K562 (cell line): ENCODE data around the gene STX17. TPM values are rescaled to one million over a fixed set of nuclear protein-coding genes. Genes with fewer than 3 reads are reported as not detected.
A peak's percentile ranks its signal among the peaks of the same experiment; 100 is the strongest.

Experiments used
- EHMT2 ChIP-seq: fragments of 450-650 bp; IDR thresholded peaks from 2 replicates; pipeline ENCODE4 v1.6.1; 2018; ENCODE audit warnings: antibody characterized with exemption
- JUN ChIP-seq, 2 experiments: sonication (generic) in 1 of 2; formaldehyde crosslinking in 1 of 2; IDR thresholded peaks; 2 replicates each; pipeline versions ENCODE4 v1.6.1 to v1.8.0; 2012 to 2022; ENCODE audit warnings: borderline replicate concordance in 2 of 2, mild to moderate bottlenecking in 2 of 2, improper control_type of control experiment in 1 of 2, low read depth in 1 of 2, low read length in 1 of 2, missing genetic modification reagents in 1 of 2
- MBD2 ChIP-seq: sonication (generic); IDR thresholded peaks from 2 replicates; pipeline ENCODE4 v1.6.1; 2016; ENCODE audit warnings: low read depth, borderline replicate concordance
- MEIS2 ChIP-seq: fragments of 450-650 bp; IDR thresholded peaks from 2 replicates; pipeline ENCODE4 v1.6.1; 2014; ENCODE audit warnings: mild to moderate bottlenecking; ENCODE audit not compliant: partially characterized antibody
- NR2C2 ChIP-seq, 2 experiments: fragments of 200-800 bp in 1 of 2; sonication (Bioruptor generic) in 1 of 2; sonication (generic) in 1 of 2; formaldehyde crosslinking in 1 of 2; IDR thresholded peaks; 2 replicates each; pipeline versions ENCODE4 v1.6.1 to v1.8.0; 2016 to 2022; ENCODE audit warnings: mild to moderate bottlenecking in 1 of 2, missing compliant biosample characterization in 1 of 2, missing genetic modification characterization in 1 of 2, missing genetic modification reagents in 1 of 2
- POLR2A ChIP-seq: fragments of 450-650 bp; conservative IDR thresholded peaks from 2 replicates; pipeline ENCODE4 v1.6.1; 2016
- YY1 ChIP-seq, 3 experiments: IDR thresholded peaks; 2 replicates each; pipeline ENCODE4 v1.6.1; 2011; ENCODE audit warnings: low read length in 2 of 3, mild to moderate bottlenecking in 2 of 3, moderate library complexity in 2 of 3, borderline replicate concordance in 1 of 3, control low read depth in 1 of 3, low read depth in 1 of 3; ENCODE audit not compliant: insufficient read depth in 3 of 3, insufficient replicate concordance in 2 of 3, control insufficient read depth in 1 of 3, insufficient read length in 1 of 3; ENCODE audit errors: extremely low read depth in 1 of 3
- polyA plus RNA-seq, 8 experiments: library from polyadenylated mRNA; depleted of rRNA in 4 of 8; stranded (reverse) in 5 of 8; unstranded in 3 of 8; fragments of >200 nt; fragmentation: Nextera tagmentation in 2 of 8; fragmentation: Illumina TruSeq in 1 of 8; extraction: Ambion mirVana in 2 of 8; extraction: Trizol in 1 of 8; gene quantifications; 2 replicates each; pipeline versions ENCODE4 v1.2.1 to v1.2.3, GENCODE V29; 2011 to 2014; ENCODE audit warnings: inconsistent platforms in 1 of 8, missing spikeins in 1 of 8
- total RNA-seq, 7 experiments: library from RNA; depleted of rRNA in 6 of 7; stranded (reverse); fragments of >200 nt in 6 of 7; fragmentation: Illumina TruSeq in 2 of 7; extraction: Trizol in 2 of 7; gene quantifications; 2 replicates each; pipeline versions ENCODE4 v1.2.1 to v1.2.3, GENCODE V29; 2011 to 2021; ENCODE audit warnings: low replicate concordance in 1 of 7
- TF ChIP-seq, protein P1 (sequence below): fragments of 250-450 bp; sonication (Bioruptor Pico); IDR thresholded peaks from 2 replicates; pipeline ENCODE4 v1.5.0; 2021; ENCODE audit warnings: mild to moderate bottlenecking, borderline replicate concordance
- TF ChIP-seq, protein P2 (sequence below), 3 experiments: IDR thresholded peaks in 2 of 3; conservative IDR thresholded peaks in 1 of 3; 2 replicates each; pipeline ENCODE4 v1.5.1; 2011 to 2012; ENCODE audit warnings: low read length in 3 of 3, mild to moderate bottlenecking in 3 of 3, control low read depth in 2 of 3, improper control_type of control experiment in 1 of 3, inconsistent platforms in 1 of 3, low read depth in 1 of 3, mixed read lengths in 1 of 3, moderate library complexity in 1 of 3; ENCODE audit not compliant: insufficient read depth in 2 of 3
- TF ChIP-seq, protein P3 (sequence below): sonication (generic); formaldehyde crosslinking; IDR thresholded peaks from 2 replicates; pipeline ENCODE4 v1.8.0; 2022; ENCODE audit warnings: mild to moderate bottlenecking, missing genetic modification reagents, borderline replicate concordance
- TF ChIP-seq, protein P4 (sequence below): sonication (generic); formaldehyde crosslinking; IDR thresholded peaks from 2 replicates; pipeline ENCODE4 v1.8.0; 2022; ENCODE audit warnings: mild to moderate bottlenecking, low read depth, missing genetic modification reagents
- TF ChIP-seq, protein P5 (sequence below): conservative IDR thresholded peaks from 2 replicates; pipeline ENCODE4 v1.6.1; 2011; ENCODE audit warnings: low read depth, mild to moderate bottlenecking, low read length; ENCODE audit not compliant: control insufficient read depth

The STX17 gene
- total and polyA plus RNA-seq, 9 of the 15 experiments (the other 6 are each of a cell fraction or from before 2014, with no cell fraction given): 14.4 to 25.1 (median 19.0) TPM

DNA sequence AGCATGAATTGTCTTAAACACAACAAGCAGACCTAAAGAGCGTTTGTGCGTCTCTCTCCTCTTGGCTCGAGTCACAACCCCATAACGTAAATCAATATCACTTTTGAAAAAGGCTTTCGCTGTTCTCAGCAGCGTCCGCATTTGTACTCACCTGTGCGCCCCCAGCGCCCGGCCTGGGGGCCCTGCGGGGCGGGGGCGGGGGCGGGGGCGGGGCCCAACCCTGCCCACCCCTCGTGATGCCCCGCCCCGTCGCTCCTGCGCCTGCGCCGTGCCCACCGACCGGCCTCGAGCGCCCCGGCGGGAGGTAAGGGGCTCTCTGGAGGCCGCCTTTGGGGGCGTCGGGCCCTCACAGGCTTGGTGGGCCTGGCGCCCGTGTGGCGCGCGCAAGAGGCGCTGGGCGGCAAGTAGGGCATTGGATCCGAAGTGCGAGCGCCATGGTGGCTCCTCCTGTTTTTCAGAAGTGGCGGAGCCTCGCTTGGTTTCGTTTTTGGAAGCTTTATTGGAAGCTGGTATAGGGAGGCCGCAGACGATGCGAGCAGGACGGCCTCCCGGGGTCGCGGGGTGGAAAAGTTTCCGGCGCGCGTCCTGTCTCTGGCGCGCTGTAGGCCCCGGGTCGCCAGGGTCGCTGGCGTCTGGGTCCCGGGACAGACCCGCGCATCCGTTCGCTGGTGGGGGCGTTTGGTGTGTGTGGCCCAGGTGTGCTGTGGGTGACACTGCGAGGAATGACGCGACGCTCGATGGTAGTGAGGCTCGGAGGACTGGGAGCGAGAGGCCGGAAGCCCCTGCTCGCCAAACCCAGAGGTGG lies at the start of gene STX17 (continued):
- TF ChIP-seq JUN (IDR thresholded peaks at IDR 0.05; ENCODE audit: borderline replicate concordance, low read depth, low read length) (no peak), JUN (CRISPR knock-in tag; IDR thresholded peaks at IDR 0.05; ENCODE audit: borderline replicate concordance) (no peak), EHMT2 (no peak), YY1 (IDR thresholded peaks at IDR 0.05; ENCODE audit: borderline replicate concordance in 1 of 3, control insufficient read depth in 1 of 3, extremely low read depth in 1 of 3, insufficient read depth in 3 of 3, insufficient read length in 1 of 3, insufficient replicate concordance in 2 of 3, low read depth in 1 of 3, low read length in 2 of 3) (peak in 2 of 3 experiments; percentile 45 to 48), MBD2 (peak; percentile 63; the same call in 1 of the 2 replicates), NR2C2 (CRISPR knock-in tag; IDR thresholded peaks at IDR 0.05) (no peak), NR2C2 (tag; IDR thresholded peaks at IDR 0.05) (peak; percentile 74), POLR2A (peak; percentile 83), MEIS2 (peak; percentile 29)
- TF ChIP-seq, protein P1, sequence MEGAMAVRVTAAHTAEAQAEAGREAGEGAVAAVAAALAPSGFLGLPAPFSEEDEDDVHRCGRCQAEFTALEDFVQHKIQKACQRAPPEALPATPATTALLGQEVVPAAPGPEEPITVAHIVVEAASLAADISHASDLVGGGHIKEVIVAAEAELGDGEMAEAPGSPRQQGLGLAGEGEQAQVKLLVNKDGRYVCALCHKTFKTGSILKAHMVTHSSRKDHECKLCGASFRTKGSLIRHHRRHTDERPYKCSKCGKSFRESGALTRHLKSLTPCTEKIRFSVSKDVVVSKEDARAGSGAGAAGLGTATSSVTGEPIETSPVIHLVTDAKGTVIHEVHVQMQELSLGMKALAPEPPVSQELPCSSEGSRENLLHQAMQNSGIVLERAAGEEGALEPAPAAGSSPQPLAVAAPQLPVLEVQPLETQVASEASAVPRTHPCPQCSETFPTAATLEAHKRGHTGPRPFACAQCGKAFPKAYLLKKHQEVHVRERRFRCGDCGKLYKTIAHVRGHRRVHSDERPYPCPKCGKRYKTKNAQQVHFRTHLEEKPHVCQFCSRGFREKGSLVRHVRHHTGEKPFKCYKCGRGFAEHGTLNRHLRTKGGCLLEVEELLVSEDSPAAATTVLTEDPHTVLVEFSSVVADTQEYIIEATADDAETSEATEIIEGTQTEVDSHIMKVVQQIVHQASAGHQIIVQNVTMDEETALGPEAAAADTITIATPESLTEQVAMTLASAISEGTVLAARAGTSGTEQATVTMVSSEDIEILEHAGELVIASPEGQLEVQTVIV: no peak
- TF ChIP-seq, protein P2, sequence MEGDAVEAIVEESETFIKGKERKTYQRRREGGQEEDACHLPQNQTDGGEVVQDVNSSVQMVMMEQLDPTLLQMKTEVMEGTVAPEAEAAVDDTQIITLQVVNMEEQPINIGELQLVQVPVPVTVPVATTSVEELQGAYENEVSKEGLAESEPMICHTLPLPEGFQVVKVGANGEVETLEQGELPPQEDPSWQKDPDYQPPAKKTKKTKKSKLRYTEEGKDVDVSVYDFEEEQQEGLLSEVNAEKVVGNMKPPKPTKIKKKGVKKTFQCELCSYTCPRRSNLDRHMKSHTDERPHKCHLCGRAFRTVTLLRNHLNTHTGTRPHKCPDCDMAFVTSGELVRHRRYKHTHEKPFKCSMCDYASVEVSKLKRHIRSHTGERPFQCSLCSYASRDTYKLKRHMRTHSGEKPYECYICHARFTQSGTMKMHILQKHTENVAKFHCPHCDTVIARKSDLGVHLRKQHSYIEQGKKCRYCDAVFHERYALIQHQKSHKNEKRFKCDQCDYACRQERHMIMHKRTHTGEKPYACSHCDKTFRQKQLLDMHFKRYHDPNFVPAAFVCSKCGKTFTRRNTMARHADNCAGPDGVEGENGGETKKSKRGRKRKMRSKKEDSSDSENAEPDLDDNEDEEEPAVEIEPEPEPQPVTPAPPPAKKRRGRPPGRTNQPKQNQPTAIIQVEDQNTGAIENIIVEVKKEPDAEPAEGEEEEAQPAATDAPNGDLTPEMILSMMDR (IDR thresholded peaks at IDR 0.05 in 2 of 3, conservative IDR thresholded peaks at IDR 0.05 in 1 of 3; ENCODE audit: insufficient read depth in 2 of 3, low read depth in 1 of 3, low read length in 3 of 3): 0 out of 6 replicates have a peak, but pooled peaks of 1 of the 3 experiments have one; percentile 0
- TF ChIP-seq, protein P3, sequence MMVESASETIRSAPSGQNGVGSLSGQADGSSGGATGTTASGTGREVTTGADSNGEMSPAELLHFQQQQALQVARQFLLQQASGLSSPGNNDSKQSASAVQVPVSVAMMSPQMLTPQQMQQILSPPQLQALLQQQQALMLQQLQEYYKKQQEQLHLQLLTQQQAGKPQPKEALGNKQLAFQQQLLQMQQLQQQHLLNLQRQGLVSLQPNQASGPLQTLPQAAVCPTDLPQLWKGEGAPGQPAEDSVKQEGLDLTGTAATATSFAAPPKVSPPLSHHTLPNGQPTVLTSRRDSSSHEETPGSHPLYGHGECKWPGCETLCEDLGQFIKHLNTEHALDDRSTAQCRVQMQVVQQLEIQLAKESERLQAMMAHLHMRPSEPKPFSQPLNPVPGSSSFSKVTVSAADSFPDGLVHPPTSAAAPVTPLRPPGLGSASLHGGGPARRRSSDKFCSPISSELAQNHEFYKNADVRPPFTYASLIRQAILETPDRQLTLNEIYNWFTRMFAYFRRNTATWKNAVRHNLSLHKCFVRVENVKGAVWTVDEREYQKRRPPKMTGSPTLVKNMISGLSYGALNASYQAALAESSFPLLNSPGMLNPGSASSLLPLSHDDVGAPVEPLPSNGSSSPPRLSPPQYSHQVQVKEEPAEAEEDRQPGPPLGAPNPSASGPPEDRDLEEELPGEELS (CRISPR knock-in tag): 0 out of 2 replicates have a peak, but pooled peaks have one; percentile 41
- TF ChIP-seq, protein P4, sequence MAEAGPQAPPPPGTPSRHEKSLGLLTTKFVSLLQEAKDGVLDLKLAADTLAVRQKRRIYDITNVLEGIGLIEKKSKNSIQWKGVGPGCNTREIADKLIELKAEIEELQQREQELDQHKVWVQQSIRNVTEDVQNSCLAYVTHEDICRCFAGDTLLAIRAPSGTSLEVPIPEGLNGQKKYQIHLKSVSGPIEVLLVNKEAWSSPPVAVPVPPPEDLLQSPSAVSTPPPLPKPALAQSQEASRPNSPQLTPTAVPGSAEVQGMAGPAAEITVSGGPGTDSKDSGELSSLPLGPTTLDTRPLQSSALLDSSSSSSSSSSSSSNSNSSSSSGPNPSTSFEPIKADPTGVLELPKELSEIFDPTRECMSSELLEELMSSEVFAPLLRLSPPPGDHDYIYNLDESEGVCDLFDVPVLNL (CRISPR knock-in tag): no peak
- TF ChIP-seq, protein P5, sequence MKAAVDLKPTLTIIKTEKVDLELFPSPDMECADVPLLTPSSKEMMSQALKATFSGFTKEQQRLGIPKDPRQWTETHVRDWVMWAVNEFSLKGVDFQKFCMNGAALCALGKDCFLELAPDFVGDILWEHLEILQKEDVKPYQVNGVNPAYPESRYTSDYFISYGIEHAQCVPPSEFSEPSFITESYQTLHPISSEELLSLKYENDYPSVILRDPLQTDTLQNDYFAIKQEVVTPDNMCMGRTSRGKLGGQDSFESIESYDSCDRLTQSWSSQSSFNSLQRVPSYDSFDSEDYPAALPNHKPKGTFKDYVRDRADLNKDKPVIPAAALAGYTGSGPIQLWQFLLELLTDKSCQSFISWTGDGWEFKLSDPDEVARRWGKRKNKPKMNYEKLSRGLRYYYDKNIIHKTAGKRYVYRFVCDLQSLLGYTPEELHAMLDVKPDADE: peak; percentile 61; the same call in 1 of the 2 replicates
